Measurements from ENCODE around the gene C8A.

C8A gene

GRCh38 chr1:56920591-56921001, 66.0 kb downstream of the C8A start:
- DNase-seq = no peak
- no peaks in the 10 kb centered on the region for H3K4me1 ChIP-seq (ENCODE audit: control insufficient read depth, insufficient read depth, low read length, poor library complexity, severe bottlenecking)
- no peaks in the 10 kb centered on the region for H3K36me3 ChIP-seq (ENCODE audit: control insufficient read depth, insufficient read depth, low read length)
- no peaks in the 10 kb centered on the region for H3K9me3 ChIP-seq (ENCODE audit: control insufficient read depth, low read length)
- no peak overlapping the region for H3K27ac ChIP-seq (ENCODE audit: insufficient read depth, low read length, poor library complexity, severe bottlenecking)
- no peak overlapping the region for H3K4me3 ChIP-seq (ENCODE audit: insufficient read depth, low read depth, low read length, poor library complexity, severe bottlenecking)
- H3K27me3 ChIP-seq (replicated peaks; ENCODE audit: control insufficient read depth, insufficient read depth, low read length, poor library complexity, severe bottlenecking) = no peaks in the 10 kb centered on the region

GRCh38 chr1:56921479-56921878, 66.9 kb downstream of the C8A start:
- Histone ChIP-seq H3K9me3 (ENCODE audit: control insufficient read depth, low read length) (no peaks in the 10 kb centered on the region), H3K4me1 (ENCODE audit: control insufficient read depth, insufficient read depth, low read length, poor library complexity, severe bottlenecking) (no peaks in the 10 kb centered on the region), H3K4me3 (ENCODE audit: insufficient read depth, low read depth, low read length, poor library complexity, severe bottlenecking) (no peak overlapping the region), H3K27me3 (replicated peaks; ENCODE audit: control insufficient read depth, insufficient read depth, low read length, poor library complexity, severe bottlenecking) (no peaks in the 10 kb centered on the region), H3K27ac (ENCODE audit: insufficient read depth, low read length, poor library complexity, severe bottlenecking) (no peak overlapping the region), H3K36me3 (ENCODE audit: control insufficient read depth, insufficient read depth, low read length) (no peaks in the 10 kb centered on the region)
- DNase-seq = no peak

DNA sequence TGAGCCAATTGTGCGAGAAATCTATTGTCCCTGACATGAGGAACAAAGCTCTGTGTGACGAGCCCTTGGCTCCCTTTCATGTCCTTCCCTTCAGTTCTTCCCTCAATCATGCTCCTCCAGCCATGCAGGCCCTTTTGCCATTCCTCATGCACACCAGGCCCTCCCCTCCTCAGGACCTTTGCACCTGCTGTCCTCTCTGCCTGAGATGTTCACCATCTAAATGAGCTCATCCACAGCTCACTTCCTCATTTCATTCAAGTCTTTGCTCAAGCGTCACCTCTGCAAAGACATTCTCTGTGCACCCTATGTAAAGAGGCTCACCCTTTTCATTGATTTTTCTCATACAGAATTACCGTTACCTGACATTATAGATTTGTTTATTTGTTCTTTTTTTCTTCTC, 67.5 kb downstream of the C8A start:
- Histone ChIP-seq H3K9me3 (ENCODE audit: control insufficient read depth, low read length) (no peaks in the 10 kb centered on the region), H3K4me3 (ENCODE audit: insufficient read depth, low read depth, low read length, poor library complexity, severe bottlenecking) (no peak overlapping the region), H3K27me3 (replicated peaks; ENCODE audit: control insufficient read depth, insufficient read depth, low read length, poor library complexity, severe bottlenecking) (no peaks in the 10 kb centered on the region), H3K27ac (ENCODE audit: insufficient read depth, low read length, poor library complexity, severe bottlenecking) (no peak overlapping the region), H3K36me3 (ENCODE audit: control insufficient read depth, insufficient read depth, low read length) (no peaks in the 10 kb centered on the region), H3K4me1 (ENCODE audit: control insufficient read depth, insufficient read depth, low read length, poor library complexity, severe bottlenecking) (no peaks in the 10 kb centered on the region)
- no peak for DNase-seq

GRCh38 chr1:56922507-56922906, 67.9 kb downstream of the C8A start:
- no peaks in the 10 kb centered on the region for H3K36me3 ChIP-seq (ENCODE audit: control insufficient read depth, insufficient read depth, low read length)
- no peak for DNase-seq
- H3K4me1 ChIP-seq (ENCODE audit: control insufficient read depth, insufficient read depth, low read length, poor library complexity, severe bottlenecking) = no peaks in the 10 kb centered on the region
- no peak overlapping the region for H3K4me3 ChIP-seq (ENCODE audit: insufficient read depth, low read depth, low read length, poor library complexity, severe bottlenecking)
- H3K27ac ChIP-seq (ENCODE audit: insufficient read depth, low read length, poor library complexity, severe bottlenecking) = no peak overlapping the region
- no peaks in the 10 kb centered on the region for H3K27me3 ChIP-seq (replicated peaks; ENCODE audit: control insufficient read depth, insufficient read depth, low read length, poor library complexity, severe bottlenecking)
- no peaks in the 10 kb centered on the region for H3K9me3 ChIP-seq (ENCODE audit: control insufficient read depth, low read length)

- H3K4me3 ChIP-seq (ENCODE audit: insufficient read depth, low read depth, low read length, poor library complexity, severe bottlenecking) = no peak overlapping the region
- no peaks in the 10 kb centered on the region for H3K9me3 ChIP-seq (ENCODE audit: control insufficient read depth, low read length)
- H3K4me1 ChIP-seq (ENCODE audit: control insufficient read depth, insufficient read depth, low read length, poor library complexity, severe bottlenecking) = no peaks in the 10 kb centered on the region
- H3K27me3 ChIP-seq (replicated peaks; ENCODE audit: control insufficient read depth, insufficient read depth, low read length, poor library complexity, severe bottlenecking) = no peaks in the 10 kb centered on the region
- no peak overlapping the region for H3K27ac ChIP-seq (ENCODE audit: insufficient read depth, low read length, poor library complexity, severe bottlenecking)
- H3K36me3 ChIP-seq (ENCODE audit: control insufficient read depth, insufficient read depth, low read length) = no peaks in the 10 kb centered on the region
- no peak for DNase-seq
Observed at GRCh38 chr1:56923201-56923600, 68.6 kb downstream of the C8A start.

GRCh38 chr1:56924116-56924515, 69.5 kb downstream of the C8A start:
- H3K36me3 ChIP-seq (ENCODE audit: control insufficient read depth, insufficient read depth, low read length) = no peaks in the 10 kb centered on the region
- H3K4me1 ChIP-seq (ENCODE audit: control insufficient read depth, insufficient read depth, low read length, poor library complexity, severe bottlenecking) = no peaks in the 10 kb centered on the region
- DNase-seq = no peak
- no peak overlapping the region for H3K27ac ChIP-seq (ENCODE audit: insufficient read depth, low read length, poor library complexity, severe bottlenecking)
- H3K27me3 ChIP-seq (replicated peaks; ENCODE audit: control insufficient read depth, insufficient read depth, low read length, poor library complexity, severe bottlenecking) = no peaks in the 10 kb centered on the region
- no peak overlapping the region for H3K4me3 ChIP-seq (ENCODE audit: insufficient read depth, low read depth, low read length, poor library complexity, severe bottlenecking)
- H3K9me3 ChIP-seq (ENCODE audit: control insufficient read depth, low read length) = no peaks in the 10 kb centered on the region

DNA sequence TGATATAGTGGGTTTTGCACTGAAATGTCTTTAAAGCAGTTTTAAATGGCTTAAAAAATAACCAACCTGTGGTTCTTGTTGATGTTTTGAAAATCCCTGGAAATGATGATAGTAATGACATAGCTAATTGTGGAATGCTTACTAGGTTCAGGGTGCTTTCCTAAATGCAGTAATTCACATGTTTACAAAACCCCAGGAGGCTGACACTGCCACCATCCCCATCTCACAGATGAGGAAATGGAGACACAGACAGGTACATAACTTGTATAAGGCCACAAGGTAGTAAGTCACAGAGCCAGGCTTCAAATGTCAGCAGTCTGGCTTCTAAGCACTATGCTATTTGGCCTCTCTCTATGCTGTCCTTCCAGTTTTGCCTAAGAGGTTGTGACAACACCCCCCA, 70.6 kb downstream of the C8A start:
- Histone ChIP-seq H3K27me3 (replicated peaks; ENCODE audit: control insufficient read depth, insufficient read depth, low read length, poor library complexity, severe bottlenecking) (no peaks in the 10 kb centered on the region), H3K4me1 (ENCODE audit: control insufficient read depth, insufficient read depth, low read length, poor library complexity, severe bottlenecking) (no peaks in the 10 kb centered on the region), H3K4me3 (ENCODE audit: insufficient read depth, low read depth, low read length, poor library complexity, severe bottlenecking) (no peak overlapping the region), H3K36me3 (ENCODE audit: control insufficient read depth, insufficient read depth, low read length) (no peaks in the 10 kb centered on the region), H3K27ac (ENCODE audit: insufficient read depth, low read length, poor library complexity, severe bottlenecking) (no peak overlapping the region), H3K9me3 (ENCODE audit: control insufficient read depth, low read length) (no peaks in the 10 kb centered on the region)
- no peak for DNase-seq

DNA sequence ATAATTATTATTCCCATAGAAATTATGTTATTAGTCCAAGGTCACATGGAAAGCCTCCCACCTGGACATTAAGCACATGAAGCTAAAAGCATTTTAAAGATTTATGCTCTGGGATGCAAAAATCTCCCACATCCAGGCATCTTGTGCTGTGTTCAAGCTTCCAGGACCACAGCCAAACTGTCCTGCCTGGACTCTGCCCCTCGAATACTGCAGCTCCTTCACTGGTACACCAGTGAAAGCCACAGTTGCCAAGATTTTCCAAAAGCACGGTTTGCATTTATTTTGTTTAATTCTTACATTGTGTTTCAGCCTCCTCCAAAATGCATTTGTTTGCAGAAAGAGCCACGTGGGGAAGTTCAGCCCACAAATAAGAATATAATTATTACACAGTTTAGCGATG, 72.6 kb downstream of the C8A start:
- no peaks in the 10 kb centered on the region for H3K9me3 ChIP-seq (ENCODE audit: control insufficient read depth, low read length)
- no peak overlapping the region for H3K4me3 ChIP-seq (ENCODE audit: insufficient read depth, low read depth, low read length, poor library complexity, severe bottlenecking)
- H3K4me1 ChIP-seq (ENCODE audit: control insufficient read depth, insufficient read depth, low read length, poor library complexity, severe bottlenecking) = no peaks in the 10 kb centered on the region
- H3K36me3 ChIP-seq (ENCODE audit: control insufficient read depth, insufficient read depth, low read length) = no peaks in the 10 kb centered on the region
- no peaks in the 10 kb centered on the region for H3K27me3 ChIP-seq (replicated peaks; ENCODE audit: control insufficient read depth, insufficient read depth, low read length, poor library complexity, severe bottlenecking)
- no peak for DNase-seq
- no peak overlapping the region for H3K27ac ChIP-seq (ENCODE audit: insufficient read depth, low read length, poor library complexity, severe bottlenecking)

DNA sequence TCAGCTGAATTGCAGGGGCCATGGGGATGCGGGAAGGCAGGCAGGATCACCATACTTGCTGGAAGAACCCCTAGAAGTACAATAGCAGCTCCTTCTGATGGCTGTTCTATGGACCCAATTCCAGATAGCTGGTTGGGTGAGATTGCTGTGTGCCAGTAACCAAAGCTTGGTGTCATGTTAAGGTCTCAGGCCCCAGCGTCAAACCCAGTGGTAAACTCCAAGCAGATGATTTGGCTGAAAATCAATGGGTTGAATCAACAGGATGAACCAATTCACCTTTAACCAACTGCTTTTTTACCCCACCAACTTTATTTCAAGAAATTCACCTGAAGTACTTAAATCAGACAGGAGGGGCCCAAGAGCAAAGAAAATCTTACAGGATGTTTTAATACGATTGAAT, 73.4 kb downstream of the C8A start:
- Histone ChIP-seq H3K9me3 (ENCODE audit: control insufficient read depth, low read length) (no peaks in the 10 kb centered on the region), H3K27ac (ENCODE audit: insufficient read depth, low read length, poor library complexity, severe bottlenecking) (no peak overlapping the region), H3K27me3 (replicated peaks; ENCODE audit: control insufficient read depth, insufficient read depth, low read length, poor library complexity, severe bottlenecking) (no peaks in the 10 kb centered on the region), H3K4me3 (ENCODE audit: insufficient read depth, low read depth, low read length, poor library complexity, severe bottlenecking) (no peak overlapping the region), H3K36me3 (ENCODE audit: control insufficient read depth, insufficient read depth, low read length) (no peaks in the 10 kb centered on the region), H3K4me1 (ENCODE audit: control insufficient read depth, insufficient read depth, low read length, poor library complexity, severe bottlenecking) (no peaks in the 10 kb centered on the region)
- no peak for DNase-seq

DNA sequence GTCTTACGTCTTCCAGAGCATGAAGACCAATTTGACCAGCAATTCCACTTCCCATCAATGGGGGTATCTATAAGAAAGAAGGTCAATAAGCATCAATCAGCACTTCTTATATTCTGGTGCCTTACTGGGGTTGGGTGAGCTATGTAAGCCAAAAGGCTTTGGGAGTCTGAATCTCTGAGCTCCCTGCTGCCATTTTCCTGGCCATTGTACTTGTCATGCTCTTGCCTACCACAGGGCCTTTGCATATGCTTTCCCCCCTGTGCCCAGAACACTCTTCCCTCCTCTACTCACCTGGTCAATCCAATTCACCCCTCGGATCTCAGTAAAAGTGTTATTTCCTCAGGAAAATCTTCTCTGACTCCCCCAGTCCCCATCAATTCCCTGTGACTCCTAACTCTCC, 74.9 kb downstream of the C8A start:
- Histone ChIP-seq H3K27me3 (replicated peaks; ENCODE audit: control insufficient read depth, insufficient read depth, low read length, poor library complexity, severe bottlenecking) (no peaks in the 10 kb centered on the region), H3K4me3 (ENCODE audit: insufficient read depth, low read depth, low read length, poor library complexity, severe bottlenecking) (no peak overlapping the region), H3K27ac (ENCODE audit: insufficient read depth, low read length, poor library complexity, severe bottlenecking) (no peak overlapping the region), H3K9me3 (ENCODE audit: control insufficient read depth, low read length) (no peaks in the 10 kb centered on the region), H3K36me3 (ENCODE audit: control insufficient read depth, insufficient read depth, low read length) (no peaks in the 10 kb centered on the region), H3K4me1 (ENCODE audit: control insufficient read depth, insufficient read depth, low read length, poor library complexity, severe bottlenecking) (no peaks in the 10 kb centered on the region)
- DNase-seq = no peak

- Histone ChIP-seq H3K4me3 (ENCODE audit: insufficient read depth, low read depth, low read length, poor library complexity, severe bottlenecking) (no peak overlapping the region), H3K4me1 (ENCODE audit: control insufficient read depth, insufficient read depth, low read length, poor library complexity, severe bottlenecking) (no peaks in the 10 kb centered on the region), H3K27me3 (replicated peaks; ENCODE audit: control insufficient read depth, insufficient read depth, low read length, poor library complexity, severe bottlenecking) (no peaks in the 10 kb centered on the region), H3K27ac (ENCODE audit: insufficient read depth, low read length, poor library complexity, severe bottlenecking) (no peak overlapping the region), H3K36me3 (ENCODE audit: control insufficient read depth, insufficient read depth, low read length) (no peaks in the 10 kb centered on the region), H3K9me3 (ENCODE audit: control insufficient read depth, low read length) (no peaks in the 10 kb centered on the region)
- DNase-seq = no peak
Observed at GRCh38 chr1:56931211-56931610, 76.6 kb downstream of the C8A start.
